Measurements from ENCODE around the gene MINDY2. TPM values are rescaled to one million over a fixed set of nuclear protein-coding genes. Genes with fewer than 3 reads are reported as not detected.
"Not testable (repeated sequence)": the region's sequence is repeated elsewhere in the genome, so short reads cannot be mapped to it uniquely, and the experiment has no call there.

MINDY2 gene
- total and polyA plus RNA-seq, 8 donors = 15.6 to 23.5 (median 16.8) TPM

DNA sequence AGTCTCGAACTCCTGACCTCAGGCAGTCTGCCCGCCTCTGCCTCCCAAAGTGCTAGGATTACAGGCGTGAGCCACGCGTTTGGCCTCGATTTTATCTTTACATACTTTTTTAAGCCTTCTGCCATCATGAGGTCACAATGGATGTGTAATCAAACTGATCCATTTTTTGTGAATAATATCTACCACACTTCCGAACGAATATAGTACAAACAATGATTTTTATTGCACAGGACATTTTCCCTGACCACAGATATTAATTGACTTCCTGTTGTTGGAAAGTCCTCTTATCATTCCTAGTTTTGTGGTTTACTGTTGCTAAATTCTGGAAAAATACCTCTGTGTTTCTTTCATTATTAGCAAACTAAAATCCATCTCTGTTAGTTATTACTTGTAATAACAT lies 68.9 kb downstream of the MINDY2 start:
- peaks cover 0 to 10% of the 10 kb centered on the region in 2 donors for H3K36me3 ChIP-seq
- H3K4me3 ChIP-seq = no peak overlapping the region
- H3K9me3 ChIP-seq = no peaks in the 10 kb centered on the region
- no peak for DNase-seq
- H3K27ac ChIP-seq = no peak overlapping the region
- H3K4me1 ChIP-seq = no peaks in the 10 kb centered on the region
- no peak for ATAC-seq
- TF ChIP-seq, protein P1, sequence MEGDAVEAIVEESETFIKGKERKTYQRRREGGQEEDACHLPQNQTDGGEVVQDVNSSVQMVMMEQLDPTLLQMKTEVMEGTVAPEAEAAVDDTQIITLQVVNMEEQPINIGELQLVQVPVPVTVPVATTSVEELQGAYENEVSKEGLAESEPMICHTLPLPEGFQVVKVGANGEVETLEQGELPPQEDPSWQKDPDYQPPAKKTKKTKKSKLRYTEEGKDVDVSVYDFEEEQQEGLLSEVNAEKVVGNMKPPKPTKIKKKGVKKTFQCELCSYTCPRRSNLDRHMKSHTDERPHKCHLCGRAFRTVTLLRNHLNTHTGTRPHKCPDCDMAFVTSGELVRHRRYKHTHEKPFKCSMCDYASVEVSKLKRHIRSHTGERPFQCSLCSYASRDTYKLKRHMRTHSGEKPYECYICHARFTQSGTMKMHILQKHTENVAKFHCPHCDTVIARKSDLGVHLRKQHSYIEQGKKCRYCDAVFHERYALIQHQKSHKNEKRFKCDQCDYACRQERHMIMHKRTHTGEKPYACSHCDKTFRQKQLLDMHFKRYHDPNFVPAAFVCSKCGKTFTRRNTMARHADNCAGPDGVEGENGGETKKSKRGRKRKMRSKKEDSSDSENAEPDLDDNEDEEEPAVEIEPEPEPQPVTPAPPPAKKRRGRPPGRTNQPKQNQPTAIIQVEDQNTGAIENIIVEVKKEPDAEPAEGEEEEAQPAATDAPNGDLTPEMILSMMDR (IDR thresholded peaks at IDR 0.05) = no peak
- intact Hi-C loops (cut with DNase I) = no loop called here
- H3K27me3 ChIP-seq = no peaks in the 10 kb centered on the region

DNA sequence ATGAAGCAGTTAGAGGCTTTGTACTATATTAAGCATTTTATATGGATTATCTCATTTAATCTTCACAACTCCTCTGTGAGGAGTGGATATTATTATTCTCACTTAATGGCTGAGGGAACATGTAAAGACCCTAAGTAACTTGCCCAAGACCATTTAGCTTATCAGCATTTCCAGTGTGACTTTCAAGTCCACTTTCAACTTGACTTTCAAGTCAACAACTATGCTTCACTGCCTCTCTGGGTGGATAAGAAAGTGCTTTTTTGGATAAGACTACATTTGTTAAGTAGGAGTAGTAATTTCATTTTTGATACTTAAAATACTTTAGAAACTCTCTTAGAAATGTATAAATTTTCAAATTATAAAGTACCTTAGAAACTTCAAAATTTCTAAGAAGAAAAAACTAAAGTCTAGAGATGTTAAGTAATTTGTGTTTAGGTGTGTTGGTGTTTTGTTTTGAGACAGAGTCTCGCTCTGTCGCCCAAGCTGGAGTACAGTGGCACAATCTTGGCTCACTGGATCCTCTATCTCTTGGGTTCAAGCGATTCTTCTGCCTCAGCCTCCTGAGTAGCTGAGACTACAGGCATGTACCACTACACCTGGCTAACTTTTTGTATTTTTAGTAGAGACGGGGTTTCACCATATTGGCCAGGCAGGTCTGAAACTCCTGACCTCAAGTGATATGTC lies 71.8 kb downstream of the MINDY2 start:
- H3K4me1 ChIP-seq = no peaks in the 10 kb centered on the region
- ATAC-seq = no peak

DNA sequence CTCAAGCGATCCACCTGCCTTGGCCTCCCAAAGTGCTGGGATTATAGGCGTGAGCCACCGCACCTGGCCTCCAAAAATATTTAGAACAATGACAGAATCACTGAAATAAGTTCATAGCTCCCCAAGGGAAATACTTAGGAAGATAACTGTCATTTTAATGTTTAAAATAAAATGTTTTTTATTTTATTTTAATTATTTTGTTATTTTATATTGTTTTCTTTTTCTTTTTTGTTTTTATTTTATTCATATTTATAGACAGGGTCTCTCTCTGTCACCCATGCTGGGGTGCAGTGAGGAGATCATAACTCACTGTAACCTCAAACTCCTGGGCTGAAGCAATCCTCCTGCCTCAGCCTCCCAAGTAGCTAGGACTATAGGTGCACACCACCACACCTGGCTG lies 80.1 kb downstream of the MINDY2 start:
- H3K4me3 ChIP-seq; H3K27me3 ChIP-seq; intact Hi-C loops (cut with DNase I); DNase-seq; H3K9me3 ChIP-seq; ATAC-seq; H3K27ac ChIP-seq; H3K4me1 ChIP-seq: not testable (repeated sequence)
- peaks cover 0 to 32% of the 10 kb centered on the region in 2 donors for H3K36me3 ChIP-seq

More for the DNA sequence above, 71.8 kb downstream of the MINDY2 start:
- intact Hi-C loops (cut with DNase I) = no loop called here
- Histone ChIP-seq H3K27ac (no peak overlapping the region), H3K4me3 (no peak overlapping the region), H3K36me3 (peaks cover 0 to 22% of the 10 kb centered on the region in 2 donors), H3K27me3 (no peaks in the 10 kb centered on the region), H3K9me3 (no peaks in the 10 kb centered on the region)
- no peak for DNase-seq
- TF ChIP-seq, protein P1 (IDR thresholded peaks at IDR 0.05) = no peak

DNA sequence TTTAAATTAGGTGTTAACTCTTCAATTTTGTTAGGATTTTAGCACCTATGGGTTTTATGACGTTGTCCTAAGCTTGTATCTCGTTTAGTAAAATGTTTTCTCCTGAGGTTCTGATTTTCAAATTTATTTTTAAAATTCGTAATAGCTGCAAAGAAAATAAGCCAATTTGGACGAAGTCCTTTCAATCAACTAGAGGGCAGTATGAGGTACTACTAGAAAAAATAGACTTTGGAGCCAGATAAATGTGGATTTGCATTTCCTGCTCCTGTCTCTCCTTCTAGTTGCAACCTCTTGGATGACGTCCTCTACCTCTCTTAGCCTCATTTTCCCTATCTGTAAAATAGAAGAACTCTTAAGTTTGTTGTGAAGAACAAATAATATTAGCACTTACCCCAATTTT lies 81.2 kb downstream of the MINDY2 start:
- H3K4me1 ChIP-seq = no peaks in the 10 kb centered on the region
- H3K4me3 ChIP-seq = no peak overlapping the region
- DNase-seq (no peak), ATAC-seq (no peak)
- no peak overlapping the region for H3K27ac ChIP-seq
- H3K9me3 ChIP-seq = no peaks in the 10 kb centered on the region
- H3K27me3 ChIP-seq = no peaks in the 10 kb centered on the region
- intact Hi-C loops (cut with DNase I) = no loop called here
- TF ChIP-seq, protein P1 (IDR thresholded peaks at IDR 0.05) = no peak
- peaks cover 0 to 30% of the 10 kb centered on the region in 2 donors for H3K36me3 ChIP-seq

DNA sequence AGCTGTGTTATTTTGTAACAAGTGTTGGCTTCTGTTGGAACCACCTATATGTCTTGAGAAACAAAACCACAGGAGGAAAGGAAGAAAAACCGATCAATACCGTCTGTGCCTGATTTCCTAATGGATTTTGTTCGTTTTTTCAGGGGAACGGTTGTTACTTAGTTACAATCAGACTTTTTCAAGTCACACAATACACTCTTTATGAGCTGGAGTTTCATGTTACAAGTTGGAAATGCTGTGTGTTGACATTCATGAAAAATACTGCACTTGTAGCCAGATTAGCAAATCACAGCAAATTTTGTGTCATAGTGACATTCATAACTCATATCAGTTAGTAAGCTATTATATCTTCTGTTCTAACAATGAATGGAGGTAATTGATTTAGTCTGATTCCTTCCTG lies 83.5 kb downstream of the MINDY2 start:
- Histone ChIP-seq H3K27me3 (no peaks in the 10 kb centered on the region), H3K4me1 (no peaks in the 10 kb centered on the region), H3K36me3 (peaks cover 0 to 13% of the 10 kb centered on the region in 2 donors), H3K27ac (no peak overlapping the region), H3K4me3 (no peak overlapping the region), H3K9me3 (no peaks in the 10 kb centered on the region)
- intact Hi-C loops (cut with DNase I) = no loop called here
- DNase-seq (no peak), ATAC-seq (no peak)
- TF ChIP-seq, protein P1 (IDR thresholded peaks at IDR 0.05) = no peak

GRCh38 chr15:58856086-58856485 lies 85.0 kb downstream of the MINDY2 start:
- H3K4me1 ChIP-seq = no peaks in the 10 kb centered on the region
- H3K27ac ChIP-seq = no peak overlapping the region
- H3K9me3 ChIP-seq = no peaks in the 10 kb centered on the region
- H3K4me3 ChIP-seq = no peak overlapping the region
- no peaks in the 10 kb centered on the region for H3K27me3 ChIP-seq
- peaks cover 0 to 13% of the 10 kb centered on the region in 2 donors for H3K36me3 ChIP-seq
- TF ChIP-seq, protein P1 (IDR thresholded peaks at IDR 0.05) = no peak
- no peak for ATAC-seq
- intact Hi-C loops (cut with DNase I) = no loop called here
- no peak for DNase-seq

DNA sequence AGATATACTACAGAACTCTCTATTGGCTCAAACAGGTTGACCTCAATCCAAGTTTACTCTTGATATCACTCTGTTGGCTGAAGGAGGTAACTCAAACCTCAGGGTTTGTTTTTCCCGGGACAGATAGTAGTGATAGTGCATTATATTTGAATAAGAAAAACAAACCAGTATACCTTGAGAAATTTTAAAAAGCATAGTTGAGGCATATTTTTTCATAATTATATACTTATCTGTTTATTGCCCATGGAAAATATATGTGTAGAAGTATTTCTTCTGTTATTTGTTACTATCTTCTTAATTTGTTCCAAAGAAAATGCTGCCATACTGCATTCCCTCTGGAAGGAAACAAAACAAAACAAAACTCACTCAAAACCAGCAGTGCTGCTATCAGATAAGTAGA lies 85.5 kb downstream of the MINDY2 start:
- intact Hi-C loops (cut with DNase I); H3K27me3 ChIP-seq; H3K27ac ChIP-seq; H3K4me3 ChIP-seq; ATAC-seq; DNase-seq; H3K4me1 ChIP-seq; H3K9me3 ChIP-seq: not testable (repeated sequence)
- H3K36me3 ChIP-seq = peaks cover 0 to 13% of the 10 kb centered on the region in 2 donors

All from left lung (tissue), 10 donors.